Measurements from ENCODE around the gene WDFY3.

WDFY3 gene, protein sequence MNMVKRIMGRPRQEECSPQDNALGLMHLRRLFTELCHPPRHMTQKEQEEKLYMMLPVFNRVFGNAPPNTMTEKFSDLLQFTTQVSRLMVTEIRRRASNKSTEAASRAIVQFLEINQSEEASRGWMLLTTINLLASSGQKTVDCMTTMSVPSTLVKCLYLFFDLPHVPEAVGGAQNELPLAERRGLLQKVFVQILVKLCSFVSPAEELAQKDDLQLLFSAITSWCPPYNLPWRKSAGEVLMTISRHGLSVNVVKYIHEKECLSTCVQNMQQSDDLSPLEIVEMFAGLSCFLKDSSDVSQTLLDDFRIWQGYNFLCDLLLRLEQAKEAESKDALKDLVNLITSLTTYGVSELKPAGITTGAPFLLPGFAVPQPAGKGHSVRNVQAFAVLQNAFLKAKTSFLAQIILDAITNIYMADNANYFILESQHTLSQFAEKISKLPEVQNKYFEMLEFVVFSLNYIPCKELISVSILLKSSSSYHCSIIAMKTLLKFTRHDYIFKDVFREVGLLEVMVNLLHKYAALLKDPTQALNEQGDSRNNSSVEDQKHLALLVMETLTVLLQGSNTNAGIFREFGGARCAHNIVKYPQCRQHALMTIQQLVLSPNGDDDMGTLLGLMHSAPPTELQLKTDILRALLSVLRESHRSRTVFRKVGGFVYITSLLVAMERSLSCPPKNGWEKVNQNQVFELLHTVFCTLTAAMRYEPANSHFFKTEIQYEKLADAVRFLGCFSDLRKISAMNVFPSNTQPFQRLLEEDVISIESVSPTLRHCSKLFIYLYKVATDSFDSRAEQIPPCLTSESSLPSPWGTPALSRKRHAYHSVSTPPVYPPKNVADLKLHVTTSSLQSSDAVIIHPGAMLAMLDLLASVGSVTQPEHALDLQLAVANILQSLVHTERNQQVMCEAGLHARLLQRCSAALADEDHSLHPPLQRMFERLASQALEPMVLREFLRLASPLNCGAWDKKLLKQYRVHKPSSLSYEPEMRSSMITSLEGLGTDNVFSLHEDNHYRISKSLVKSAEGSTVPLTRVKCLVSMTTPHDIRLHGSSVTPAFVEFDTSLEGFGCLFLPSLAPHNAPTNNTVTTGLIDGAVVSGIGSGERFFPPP (N-terminal part only)

DNA sequence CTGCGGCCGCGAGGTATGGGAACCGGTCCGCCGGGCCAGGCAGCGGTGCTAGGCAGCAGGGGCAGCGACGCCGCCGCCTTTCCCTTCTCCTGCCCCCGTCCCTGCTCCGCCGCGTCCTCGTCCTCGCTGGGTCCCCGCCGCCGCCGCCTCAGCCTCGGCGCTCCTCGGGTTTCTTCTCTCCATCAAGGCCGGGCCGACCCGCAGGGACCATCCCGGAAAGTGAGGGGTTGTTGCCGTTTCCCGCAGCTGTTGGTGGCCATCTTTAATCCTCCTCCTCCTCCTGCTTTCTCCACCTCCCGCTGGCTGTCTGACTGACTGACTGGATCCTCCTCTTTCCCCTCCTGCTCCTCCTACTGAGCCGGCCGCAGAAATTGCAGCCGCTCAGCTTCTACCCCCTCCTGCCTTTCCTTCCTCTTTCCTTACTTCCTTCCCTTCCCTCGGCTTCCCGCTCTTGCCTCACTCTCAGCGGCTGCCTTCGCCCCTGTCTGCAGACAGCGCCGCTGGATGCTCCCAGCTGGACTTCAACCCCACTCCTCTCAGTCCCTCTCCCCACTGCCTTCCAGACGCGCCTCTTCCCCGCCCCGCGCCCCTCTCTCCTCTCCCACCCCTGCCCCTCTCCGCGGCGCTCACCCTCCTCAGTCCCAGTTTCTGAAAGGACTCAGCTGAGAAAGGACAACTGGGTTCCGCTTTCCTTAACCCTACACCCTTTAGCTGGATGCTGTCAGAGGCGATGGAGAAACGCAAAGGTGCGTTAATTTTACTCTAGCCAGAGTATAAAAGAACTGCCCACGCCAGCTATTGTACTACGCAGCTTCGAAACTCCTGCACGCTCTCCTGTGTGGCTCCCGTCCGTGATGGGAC lies at the start of gene WDFY3:
Gene WDFY3 (minus strand): TSS at position 309 of the 861 bp plus-strand sequence. CDS start 106,099 bp downstream, outside the sequence.
- peak; percentile 28 for DNase-seq

GRCh38 chr4:85005865-85006377 lies 39.4 kb upstream of the WDFY3 start:
- no peak for DNase-seq

DNA sequence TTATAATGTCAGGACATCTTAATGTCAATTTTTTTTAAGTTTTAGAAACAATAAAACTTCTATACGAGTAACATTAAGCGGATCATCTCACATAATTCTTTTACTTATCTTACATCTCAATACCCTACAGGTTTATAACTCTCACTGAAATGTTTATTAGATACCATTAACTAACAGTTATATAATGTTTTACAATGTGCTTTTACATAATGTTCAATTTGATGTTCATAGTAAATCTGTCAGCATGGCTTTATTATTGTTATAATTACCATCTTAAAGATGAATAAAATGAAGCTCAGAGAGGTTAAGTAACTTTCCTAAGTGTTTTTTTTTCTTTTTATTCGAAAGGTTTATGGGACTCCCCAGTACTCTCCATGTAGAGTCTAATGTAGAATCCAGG lies 33.9 kb upstream of the WDFY3 start:
- no peak for DNase-seq

GRCh38 chr4:84995386-84995785 lies 28.9 kb upstream of the WDFY3 start:
- no peak for DNase-seq

GRCh38 chr4:84994280-84994679 lies 27.8 kb upstream of the WDFY3 start:
- no peak for DNase-seq

- no peak for DNase-seq
Observed at GRCh38 chr4:84985952-84986351, 19.5 kb upstream of the WDFY3 start.

DNA sequence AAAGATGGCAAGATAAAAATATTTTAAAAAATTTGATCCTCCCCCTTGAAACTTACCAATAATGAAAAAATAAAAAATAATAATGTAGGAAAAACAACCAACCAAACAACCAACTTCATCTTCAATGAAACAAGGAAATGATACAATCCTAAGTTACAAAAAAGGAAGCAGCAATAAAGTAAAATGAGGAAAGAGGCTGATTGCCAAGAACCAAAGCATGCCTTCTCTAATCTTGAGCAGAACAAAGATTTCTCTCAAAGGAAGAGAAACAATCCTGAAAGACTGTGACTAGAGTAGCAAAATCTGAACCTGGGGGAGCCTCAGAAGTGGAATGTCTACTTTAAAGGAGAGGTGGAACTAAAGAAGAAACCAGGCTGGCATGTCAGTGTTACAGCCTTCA lies 10.9 kb upstream of the WDFY3 start:
- no peak for DNase-seq

GRCh38 chr4:84973856-84974255 lies 7.4 kb upstream of the WDFY3 start:
- no peak for DNase-seq

DNA sequence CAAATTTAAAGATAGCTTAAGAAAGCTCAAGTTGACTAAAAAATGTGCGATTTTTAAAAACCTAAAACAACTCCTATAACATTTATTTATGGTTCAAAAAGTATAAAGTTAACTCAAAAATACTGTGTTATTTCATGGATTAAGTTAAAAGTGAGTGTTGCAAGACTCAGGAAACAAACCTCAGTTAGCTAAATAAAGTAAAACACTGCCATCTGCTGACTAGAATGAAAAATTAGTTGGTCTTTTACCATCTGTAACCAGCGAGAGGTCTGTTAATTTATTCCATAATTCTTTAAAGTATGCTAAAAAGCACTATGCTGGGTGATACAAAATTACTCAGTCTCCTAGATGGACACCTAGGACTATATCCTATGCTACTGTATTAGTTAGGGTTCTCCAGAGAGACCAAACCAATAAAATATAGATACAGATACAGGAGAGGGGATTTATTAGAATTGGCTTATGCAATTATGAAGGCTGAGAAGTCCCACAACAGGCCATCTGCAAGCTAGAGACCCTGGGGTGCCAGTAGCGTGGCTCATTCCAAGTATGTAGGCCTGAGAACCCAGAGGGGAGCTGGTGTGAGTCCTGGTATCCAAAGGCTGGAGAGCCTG lies 4.9 kb upstream of the WDFY3 start:
- no peak for DNase-seq

DNA sequence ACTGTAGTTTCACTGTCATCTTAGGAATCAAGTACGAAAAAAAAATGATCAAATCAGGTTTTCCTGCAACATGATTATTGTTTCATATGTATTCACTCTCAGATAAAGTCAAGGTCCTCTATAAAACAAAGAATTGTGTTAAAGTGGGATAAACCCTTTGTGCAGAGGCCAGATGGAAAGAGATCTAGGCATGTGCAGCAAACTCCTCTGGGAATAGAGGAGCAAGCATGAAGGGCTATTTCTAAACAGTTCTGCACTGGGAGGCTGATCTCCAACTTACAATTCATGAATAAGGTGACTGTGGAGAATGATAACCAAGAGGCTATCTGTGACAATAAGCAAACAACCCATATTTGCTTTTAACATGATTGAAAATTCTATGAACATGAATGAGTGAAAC lies 2.4 kb upstream of the WDFY3 start:
- DNase-seq: no peak

- DNase-seq: no peak
Observed at GRCh38 chr4:84967243-84967690, 777 bp upstream of the WDFY3 start.

- DNase-seq: no peak
Observed at GRCh38 chr4:84965553-84966381, 723 bp downstream of the WDFY3 start.

GRCh38 chr4:84964995-84965552 lies 1.4 kb downstream of the WDFY3 start:
- DNase-seq: no peak

DNA sequence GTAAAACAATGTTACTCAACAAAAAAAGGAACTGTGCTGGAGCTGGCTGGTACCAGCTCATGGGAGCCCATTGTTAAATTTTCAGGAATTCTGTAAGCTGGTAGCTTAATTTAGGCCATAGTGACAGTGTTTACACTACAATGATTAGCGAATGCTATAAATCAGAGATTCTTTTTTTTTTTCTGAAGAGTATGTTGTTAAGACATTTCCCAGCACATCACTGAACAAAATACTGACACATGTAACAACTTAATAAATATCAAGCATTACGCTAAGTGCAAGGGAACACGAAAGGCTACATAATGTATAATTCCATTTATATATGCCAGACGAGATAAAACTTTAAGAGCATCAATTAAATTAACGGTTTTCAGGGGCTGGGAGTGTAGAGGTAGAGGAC lies 4.4 kb downstream of the WDFY3 start:
- DNase-seq: no peak

- DNase-seq: no peak
Observed at GRCh38 chr4:84958434-84958833, 8.1 kb downstream of the WDFY3 start.

DNA sequence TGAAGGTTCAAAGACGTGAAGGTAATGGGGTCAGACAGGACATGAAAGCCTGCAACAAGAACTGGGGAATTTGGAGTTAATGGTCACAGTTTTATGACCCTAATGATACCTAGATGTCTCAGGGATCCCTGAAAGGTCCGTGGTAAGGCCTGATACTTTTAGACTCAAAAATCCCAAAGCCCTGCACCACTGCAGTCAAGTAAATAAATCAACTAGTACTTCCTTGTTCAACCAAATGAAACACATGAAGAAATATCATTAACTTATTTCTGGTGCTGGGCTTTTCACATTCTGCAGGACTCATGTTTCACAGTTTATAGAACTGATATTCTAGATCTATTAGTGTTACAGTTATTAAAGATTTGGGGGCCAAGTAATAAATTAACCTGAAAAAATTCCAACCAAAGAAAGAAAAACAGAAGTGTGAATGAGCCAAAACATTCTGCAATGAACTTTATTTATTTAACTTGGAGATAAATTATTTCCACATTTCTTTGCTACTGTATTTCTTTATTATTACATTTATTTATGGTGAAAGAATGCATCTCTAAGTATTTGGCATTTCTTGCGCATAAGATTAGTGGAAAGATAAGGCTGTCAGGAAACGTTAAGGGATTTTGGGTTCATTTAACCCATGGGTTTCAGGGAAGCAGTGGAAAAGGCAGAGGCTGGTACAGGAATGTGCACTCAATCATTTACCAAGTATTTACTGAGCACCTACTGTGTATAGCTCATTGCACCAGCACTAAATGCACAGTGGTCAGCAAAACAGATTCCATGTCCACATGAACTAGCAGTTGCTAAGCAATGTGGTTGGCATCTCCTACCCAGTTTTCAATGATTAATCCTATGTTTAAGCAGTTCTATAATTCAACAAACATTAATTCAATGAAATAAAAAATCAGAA lies 8.7 kb downstream of the WDFY3 start:
- no peak for DNase-seq

- no peak for DNase-seq
Observed at GRCh38 chr4:84956014-84956413, 10.5 kb downstream of the WDFY3 start.

DNA sequence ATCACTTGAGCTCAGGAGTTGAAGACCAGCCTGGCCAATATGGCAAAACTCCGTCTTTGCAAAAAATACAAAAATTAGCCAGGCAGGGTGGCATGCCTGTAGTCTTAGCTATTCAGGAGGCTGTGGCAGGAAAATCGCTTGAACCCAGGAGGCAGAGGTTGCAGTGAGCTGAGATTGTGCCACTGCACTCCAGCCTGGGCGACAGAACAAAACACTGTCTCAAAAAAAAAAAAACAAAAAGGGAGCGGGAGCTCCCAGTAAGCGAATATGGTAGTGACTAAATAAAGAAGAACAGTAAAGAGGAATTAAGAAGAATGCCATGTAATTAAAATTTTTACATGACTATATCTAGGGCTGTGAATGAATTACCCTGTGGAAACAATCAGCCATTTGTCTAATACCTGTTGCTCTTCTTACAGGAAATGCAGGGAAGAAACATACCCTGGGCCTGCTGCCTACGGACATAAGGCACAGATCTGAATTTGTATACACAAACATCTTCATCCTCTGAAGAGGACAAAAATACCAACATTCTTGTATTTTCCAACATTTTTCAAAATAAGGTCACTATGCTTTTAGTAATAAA lies 11.4 kb downstream of the WDFY3 start:
- DNase-seq: no peak

- no peak for DNase-seq
Observed at GRCh38 chr4:84952776-84953175, 13.7 kb downstream of the WDFY3 start.

Measured in activated CD4-positive, alpha-beta T cell treated with anti-CD3 and anti-CD28 coated beads, Interleukin-2, Interleukin-6, amounts not matched to agents 100 ng/mL and 50 ng/mL, durations not matched to agents 16 hours and 8 hours (primary cell).